Smooth muscle cell (in vitro differentiated cells): Measurements from ENCODE around the gene ARHGEF25. TPM values are rescaled to one million over a fixed set of nuclear protein-coding genes. Genes with fewer than 3 reads are reported as not detected.
"Not testable (repeated sequence)": the region's sequence is repeated elsewhere in the genome, so short reads cannot be mapped to it uniquely, and the experiment has no call there.

ENCODE experiments used
- DNase-seq: peaks from one replicate; lab custom pipeline; 2025; ENCODE audit not compliant: unreplicated experiment; lab: John Stamatoyannopoulos, UW
- H2AFZ ChIP-seq: fragments of 200-600 bp; sonication (generic); 2 replicates; pipeline ENCODE4 v1.6.0; 2016; ENCODE audit warnings: antibody characterized with exemption, low read depth, mild to moderate bottlenecking
- H3F3A ChIP-seq: fragments of 200-600 bp; sonication (generic); 2 replicates; pipeline ENCODE4 v1.6.0; 2017; ENCODE audit warnings: antibody characterized with exemption, low read depth
- H3K27ac ChIP-seq: fragments of 200-600 bp; sonication (generic); 2 replicates; pipeline ENCODE4 v1.5.1; 2016; ENCODE audit warnings: low read depth, mild to moderate bottlenecking
- H3K27me3 ChIP-seq: fragments of 200-600 bp; sonication (generic); 2 replicates; pipeline ENCODE4 v1.6.1; 2016; ENCODE audit warnings: low read depth, mild to moderate bottlenecking
- H3K36me3 ChIP-seq: fragments of 200-600 bp; sonication (generic); 2 replicates; pipeline ENCODE4 v1.5.1; 2016; ENCODE audit warnings: low read depth
- H3K4me1 ChIP-seq: fragments of 200-600 bp; sonication (generic); 2 replicates; pipeline ENCODE4 v1.5.1; 2016; ENCODE audit warnings: low read depth
- H3K4me2 ChIP-seq: fragments of 200-600 bp; sonication (generic); 2 replicates; pipeline ENCODE4 v1.6.0; 2016; ENCODE audit warnings: mild to moderate bottlenecking
- H3K4me3 ChIP-seq: fragments of 200-600 bp; sonication (generic); 2 replicates; pipeline ENCODE4 v1.5.1; 2016; ENCODE audit warnings: mild to moderate bottlenecking
- H3K79me2 ChIP-seq: fragments of 200-600 bp; sonication (generic); 2 replicates; pipeline ENCODE4 v1.6.0; 2016; ENCODE audit warnings: low read depth, mild to moderate bottlenecking
- H3K9ac ChIP-seq: fragments of 200-600 bp; sonication (generic); 2 replicates; pipeline ENCODE4 v1.6.0; 2016; ENCODE audit warnings: low read depth
- H3K9me3 ChIP-seq: fragments of 200-600 bp; sonication (generic); replicated peaks from 2 replicates; pipeline ENCODE4 v1.5.1; 2016; ENCODE audit warnings: low read depth
- H4K20me1 ChIP-seq: fragments of 200-600 bp; sonication (generic); 2 replicates; pipeline ENCODE4 v1.6.0; 2016; ENCODE audit warnings: low read depth
- WGBS: methylation state at CpG from one replicate; pipeline ENCODE4 v1.1.7; 2016; ENCODE audit warnings: low lambda C conversion rate; 5-methylcytosine and 5-hydroxymethylcytosine counted together
- polyA plus RNA-seq: library from polyadenylated mRNA; unstranded; fragments of >200 nt; fragmentation: Nextera tagmentation; extraction: Ambion mirVana; gene quantifications from 2 replicates; pipeline ENCODE4 v1.2.1, GENCODE V29; 2016
- total RNA-seq: library from RNA; depleted of rRNA; stranded (reverse); fragments of >200 nt; gene quantifications from 2 replicates; pipeline ENCODE4 v1.2.3, GENCODE V29; 2014
- TF ChIP-seq, protein P1 (sequence below): fragments of 200-600 bp; sonication (generic); IDR thresholded peaks from 2 replicates; pipeline ENCODE4 v1.5.1; 2017; ENCODE audit warnings: borderline replicate concordance, mild to moderate bottlenecking, antibody characterized with exemption; ENCODE audit not compliant: insufficient read depth, poor library complexity, severe bottlenecking

ARHGEF25 gene
- total and polyA plus RNA-seq, 2 experiments from 2014 or later, result 3.8 to 13.9 TPM

DNA sequence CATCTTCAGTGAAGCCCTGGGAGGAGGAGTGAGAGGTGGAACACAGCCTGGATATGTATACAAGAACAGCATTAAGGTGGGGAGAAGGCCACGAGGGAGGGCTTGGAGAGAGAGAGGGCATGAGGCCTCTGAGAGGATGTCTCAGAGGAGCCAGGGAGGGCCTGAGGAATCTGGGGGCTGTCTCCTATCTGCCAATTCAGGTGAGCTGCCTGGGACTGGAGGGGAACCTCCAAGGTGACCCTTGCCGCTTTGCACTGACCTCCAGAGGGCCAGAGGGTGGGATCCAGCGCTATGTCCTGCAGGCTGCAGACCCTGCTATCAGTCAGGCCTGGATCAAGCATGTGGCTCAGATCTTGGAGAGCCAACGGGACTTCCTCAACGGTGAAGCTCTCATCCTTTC, 4.4 kb downstream of the ARHGEF25 start:
- no peaks in the 10 kb centered on the region for H3K9me3 ChIP-seq
- no peaks in the 10 kb centered on the region for H3K36me3 ChIP-seq
- 93% methylated on average over 5 of the region's 5 CpGs for WGBS
- TF ChIP-seq, protein P1, sequence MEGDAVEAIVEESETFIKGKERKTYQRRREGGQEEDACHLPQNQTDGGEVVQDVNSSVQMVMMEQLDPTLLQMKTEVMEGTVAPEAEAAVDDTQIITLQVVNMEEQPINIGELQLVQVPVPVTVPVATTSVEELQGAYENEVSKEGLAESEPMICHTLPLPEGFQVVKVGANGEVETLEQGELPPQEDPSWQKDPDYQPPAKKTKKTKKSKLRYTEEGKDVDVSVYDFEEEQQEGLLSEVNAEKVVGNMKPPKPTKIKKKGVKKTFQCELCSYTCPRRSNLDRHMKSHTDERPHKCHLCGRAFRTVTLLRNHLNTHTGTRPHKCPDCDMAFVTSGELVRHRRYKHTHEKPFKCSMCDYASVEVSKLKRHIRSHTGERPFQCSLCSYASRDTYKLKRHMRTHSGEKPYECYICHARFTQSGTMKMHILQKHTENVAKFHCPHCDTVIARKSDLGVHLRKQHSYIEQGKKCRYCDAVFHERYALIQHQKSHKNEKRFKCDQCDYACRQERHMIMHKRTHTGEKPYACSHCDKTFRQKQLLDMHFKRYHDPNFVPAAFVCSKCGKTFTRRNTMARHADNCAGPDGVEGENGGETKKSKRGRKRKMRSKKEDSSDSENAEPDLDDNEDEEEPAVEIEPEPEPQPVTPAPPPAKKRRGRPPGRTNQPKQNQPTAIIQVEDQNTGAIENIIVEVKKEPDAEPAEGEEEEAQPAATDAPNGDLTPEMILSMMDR, result no peak
- H3K4me3 ChIP-seq, result no peak overlapping the region
- peaks cover 11% of the 10 kb centered on the region for H3F3A ChIP-seq
- H4K20me1 ChIP-seq, result peaks cover 4% of the 10 kb centered on the region
- no peak overlapping the region for H2AFZ ChIP-seq
- H3K27ac ChIP-seq, result no peak overlapping the region
- H3K27me3 ChIP-seq, result peaks cover 33% of the 10 kb centered on the region
- H3K79me2 ChIP-seq, result no peaks in the 10 kb centered on the region
- H3K9ac ChIP-seq, result no peak overlapping the region
- no peak for DNase-seq
- peaks cover 9% of the 10 kb centered on the region for H3K4me1 ChIP-seq
- H3K4me2 ChIP-seq, result no peak overlapping the region

GRCh38 chr12:57616383-57617101, 5.3 kb downstream of the ARHGEF25 start:
- Histone ChIP-seq H3F3A (peaks cover 9% of the 10 kb centered on the region), H4K20me1 (peaks cover 4% of the 10 kb centered on the region), H3K4me3 (no peak overlapping the region), H3K9ac (no peak overlapping the region), H3K9me3 (no peaks in the 10 kb centered on the region), H3K27me3 (peaks cover 42% of the 10 kb centered on the region), H3K4me2 (no peak overlapping the region), H2AFZ (no peak overlapping the region), H3K79me2 (no peaks in the 10 kb centered on the region), H3K27ac (no peak overlapping the region), H3K36me3 (no peaks in the 10 kb centered on the region), H3K4me1 (peaks cover 13% of the 10 kb centered on the region)
- TF ChIP-seq, protein P1, result no peak
- WGBS, result 80% methylated on average over 3 of the region's 3 CpGs
- no peak for DNase-seq

- H3K9me3 ChIP-seq, result no peaks in the 10 kb centered on the region
- no peak overlapping the region for H2AFZ ChIP-seq
- H3K27me3 ChIP-seq, result peaks cover 54% of the 10 kb centered on the region
- no peaks in the 10 kb centered on the region for H3K36me3 ChIP-seq
- no peaks in the 10 kb centered on the region for H3K79me2 ChIP-seq
- peaks cover 4% of the 10 kb centered on the region for H4K20me1 ChIP-seq
- TF ChIP-seq, protein P1, result no peak
- no peak overlapping the region for H3K4me3 ChIP-seq
- peaks cover 12% of the 10 kb centered on the region for H3K4me1 ChIP-seq
- H3K9ac ChIP-seq, result no peak overlapping the region
- WGBS, result 90% methylated on average over 11 of the region's 11 CpGs
- H3K4me2 ChIP-seq, result no peak overlapping the region
- DNase-seq, result no peak
- peaks cover 9% of the 10 kb centered on the region for H3F3A ChIP-seq
- H3K27ac ChIP-seq, result no peak overlapping the region
Observed at GRCh38 chr12:57617942-57618341, 6.7 kb downstream of the ARHGEF25 start.

DNA sequence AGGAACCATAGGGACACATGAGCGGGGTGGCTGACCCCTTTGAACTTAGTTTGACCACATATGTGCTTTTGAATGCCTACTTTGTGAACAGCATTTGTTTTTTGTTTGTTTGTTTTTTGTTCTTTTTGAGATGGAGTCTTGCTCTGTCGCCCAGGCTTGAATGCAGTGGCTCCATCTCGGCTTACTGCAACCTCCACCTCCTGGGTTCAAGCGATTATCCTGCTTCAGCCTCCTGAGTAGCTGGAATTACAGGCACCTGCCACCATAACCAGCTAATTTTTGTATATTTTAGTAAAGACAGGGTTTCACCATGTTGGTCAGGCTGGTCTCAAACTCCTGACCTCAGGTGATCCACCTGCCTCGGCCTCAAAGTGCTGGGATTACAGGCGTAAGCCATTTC, 7.2 kb downstream of the ARHGEF25 start:
- H3K79me2 ChIP-seq, H3K4me2 ChIP-seq, H4K20me1 ChIP-seq, H3K4me3 ChIP-seq, H3K9me3 ChIP-seq, H3K27ac ChIP-seq, DNase-seq, H3K9ac ChIP-seq, H3F3A ChIP-seq, H3K36me3 ChIP-seq, H2AFZ ChIP-seq: not testable (repeated sequence)
- H3K4me1 ChIP-seq, result peaks cover 12% of the 10 kb centered on the region
- 96% methylated on average over 6 of the region's 6 CpGs for WGBS
- H3K27me3 ChIP-seq, result peaks cover 59% of the 10 kb centered on the region
